K562 (cell line): Measurements from ENCODE around the gene HLA-DOA. TPM values are rescaled to one million over a fixed set of nuclear protein-coding genes. Genes with fewer than 3 reads are reported as not detected.

Source experiments
- ATAC-seq: fragments of 200-7000 bp; cut with Tn5 transposase; 3 replicates; pipeline ENCODE4 v1.9.1; 2020; ENCODE audit warnings: moderate library complexity
- BruUV-seq: library from RNA; stranded (reverse); fragments of 400-500 nt; replicated peaks from 2 replicates; lab custom pipeline; 2021; lab: Mats Ljungman, UMichigan
- CTCF ChIA-PET: fragments of 300-600 bp; formaldehyde crosslinking; extraction: SDS; loops from one replicate; lab custom pipeline; 2021; ENCODE audit warnings: low intra/inter-chr PET ratio; lab: Yijun Ruan, JAX
- POLR2A ChIA-PET: fragments of 300-600, 350-650 bp; sonication (Branson Sonifier 250); formaldehyde crosslinking; extraction: SDS; loops from one replicate; lab custom pipeline; 2021; ENCODE audit warnings: antibody characterized with exemption, inconsistent platforms; lab: Yijun Ruan, JAX
- DNase-seq, 4 experiments: peaks; one replicate each; pipeline versions ENCODE4 v3.0.0 to v3.0.0-alpha.2; 2011 to 2018; ENCODE audit warnings: low spot score in 3 of 4, mixed read lengths in 3 of 4; ENCODE audit errors: extremely low read depth in 1 of 4
- FAIRE-seq: peaks from 2 replicates; lab custom pipeline; 2011; peaks lifted over from hg19 to GRCh38; lab: Jason Lieb, UNC
- H2AFZ ChIP-seq: 2 replicates; pipeline ENCODE4 v1.6.0; 2011; ENCODE audit warnings: low read depth, low read length, control low read depth, inconsistent platforms
- H3K27ac ChIP-seq: fragments of 200-600 bp; 3 replicates; pipeline ENCODE4 v1.8.0; 2011; ENCODE audit warnings: low read depth, mild to moderate bottlenecking, control low read depth, inconsistent platforms, low read length, moderate library complexity, mixed read lengths; ENCODE audit errors: extremely low read depth
- H3K27me3 ChIP-seq, 2 experiments: fragments of 300-600 bp in 1 of 2; 2 replicates in 1 of 2; 3 replicates in 1 of 2; pipeline versions ENCODE4 v1.6.0 to v1.8.0; 2011; ENCODE audit warnings: inconsistent platforms in 2 of 2, low read length in 2 of 2, mild to moderate bottlenecking in 1 of 2, mixed read lengths in 1 of 2, moderate library complexity in 1 of 2; ENCODE audit not compliant: control insufficient read depth in 2 of 2, insufficient read depth in 2 of 2
- H3K36me3 ChIP-seq: fragments of 300-600 bp; 3 replicates; pipeline ENCODE4 v1.8.0; 2011; ENCODE audit warnings: mild to moderate bottlenecking, low read length, inconsistent platforms; ENCODE audit not compliant: control insufficient read depth, insufficient read depth
- H3K4me1 ChIP-seq, 2 experiments: fragments of 200-600 bp in 1 of 2; replicated peaks in 1 of 2; 2 replicates in 1 of 2; 3 replicates in 1 of 2; pipeline versions ENCODE4 v1.5.1 to v1.8.0; 2011; ENCODE audit warnings: inconsistent platforms in 2 of 2, low read length in 2 of 2, mild to moderate bottlenecking in 1 of 2, mixed read lengths in 1 of 2, moderate library complexity in 1 of 2; ENCODE audit not compliant: control insufficient read depth in 2 of 2, insufficient read depth in 2 of 2
- H3K4me2 ChIP-seq: 2 replicates; pipeline ENCODE4 v1.6.1; 2011; ENCODE audit warnings: low read length, control low read depth, inconsistent platforms, mixed read lengths; ENCODE audit not compliant: insufficient read depth
- H3K4me3 ChIP-seq: fragments of 200-600 bp; sonication (generic), shearing (Covaris generic); 2 replicates; pipeline ENCODE4 v1.5.1; 2016; ENCODE audit warnings: control low read depth, inconsistent platforms
- H3K79me2 ChIP-seq: fragments of 200-600 bp; 3 replicates; pipeline ENCODE4 v1.8.0; 2011; ENCODE audit warnings: low read length, inconsistent platforms; ENCODE audit not compliant: control insufficient read depth, insufficient read depth
- H3K9ac ChIP-seq, 2 experiments: 2 replicates each; pipeline versions ENCODE4 v1.6.0 to v1.6.1; 2011; ENCODE audit warnings: low read depth in 2 of 2, low read length in 2 of 2, control low read depth in 1 of 2, inconsistent platforms in 1 of 2, mild to moderate bottlenecking in 1 of 2, mixed read lengths in 1 of 2; ENCODE audit not compliant: insufficient read depth in 1 of 2
- H3K9me1 ChIP-seq: one replicate; pipeline ENCODE4 v1.6.0; 2011; ENCODE audit warnings: inconsistent platforms, mild to moderate bottlenecking, low read length, moderate library complexity; ENCODE audit not compliant: control insufficient read depth, insufficient read depth
- H3K9me3 ChIP-seq: replicated peaks from 2 replicates; pipeline ENCODE4 v1.5.1; 2011; ENCODE audit warnings: low read depth, low read length, inconsistent platforms; ENCODE audit not compliant: control insufficient read depth, insufficient read depth
- H4K20me1 ChIP-seq: replicated peaks from 2 replicates; pipeline ENCODE4 v1.6.1; 2011; ENCODE audit warnings: low read length, inconsistent platforms, mixed read lengths; ENCODE audit not compliant: control insufficient read depth, insufficient read depth
- ARHGAP35 ChIP-seq: fragments of 450-650 bp; IDR thresholded peaks from 2 replicates; pipeline ENCODE4 v1.6.1; 2018; ENCODE audit not compliant: partially characterized antibody
- ELF4 ChIP-seq: fragments of 450-650 bp; formaldehyde crosslinking; IDR thresholded peaks from 2 replicates; pipeline ENCODE4 v1.4.0; 2022; ENCODE audit warnings: missing genetic modification characterization
- HDAC8 ChIP-seq: fragments of 450-650 bp; IDR thresholded peaks from 2 replicates; pipeline ENCODE4 v1.6.1; 2016; ENCODE audit warnings: mild to moderate bottlenecking, missing genetic modification characterization, moderate library complexity, missing compliant biosample characterization
- HMG20B ChIP-seq: fragments of 250-450 bp; sonication (Bioruptor Pico); IDR thresholded peaks from 2 replicates; pipeline ENCODE4 v1.5.0; 2021; ENCODE audit warnings: mild to moderate bottlenecking
- MCM3 ChIP-seq: fragments of 450-650 bp; IDR thresholded peaks from 2 replicates; pipeline ENCODE4 v1.6.1; 2016
- NEUROD1 ChIP-seq: fragments of 150-350 bp; IDR thresholded peaks from 2 replicates; pipeline ENCODE4 v1.6.1; 2014; ENCODE audit warnings: borderline replicate concordance, low read length, low read depth; ENCODE audit not compliant: partially characterized antibody
- NRF1 ChIP-seq, 2 experiments: fragments of 450-650 bp; IDR thresholded peaks in 1 of 2; conservative IDR thresholded peaks in 1 of 2; 2 replicates each; pipeline ENCODE4 v1.6.1; 2014; ENCODE audit warnings: mild to moderate bottlenecking in 2 of 2
- RCOR1 ChIP-seq, 2 experiments: IDR thresholded peaks; 2 replicates each; pipeline ENCODE4 v1.6.1; 2012; ENCODE audit warnings: low read depth in 2 of 2, low read length in 2 of 2, borderline replicate concordance in 1 of 2, improper control_type of control experiment in 1 of 2
- SPI1 ChIP-seq: IDR thresholded peaks from 2 replicates; pipeline ENCODE4 v1.6.1; 2011; ENCODE audit warnings: low read depth, low read length, control low read depth, borderline replicate concordance
- TAL1 ChIP-seq: fragments of 450-650 bp; IDR thresholded peaks from 2 replicates; pipeline ENCODE4 v1.6.1; 2016; ENCODE audit warnings: mild to moderate bottlenecking
- ZNF583 ChIP-seq: fragments of 250-450 bp; sonication (Bioruptor Pico); IDR thresholded peaks from 2 replicates; pipeline ENCODE4 v1.4.0; 2020
- WGBS: fragments of 100-300 bp; shearing (Covaris generic); methylation state at CpG from one replicate; pipeline ENCODE4 v1.1.6; 2016; ENCODE audit warnings: low coverage, mixed read lengths; ENCODE audit not compliant: insufficient coverage; ENCODE audit errors: missing lambda C conversion rate; 5-methylcytosine and 5-hydroxymethylcytosine counted together
- in situ Hi-C: fragments of 300-500 bp; cut with MboI; formaldehyde crosslinking; loops from 4 replicates; pipeline ENCODE4 v1.15.0; 2018; ENCODE audit warnings: inconsistent platforms, mixed read lengths
- intact Hi-C: fragments of 100-400 bp; cut with micrococcal nuclease; formaldehyde crosslinking; loops from 2 replicates; pipeline ENCODE4 v1.14.2; 2022
- polyA plus RNA-seq, 8 experiments: library from polyadenylated mRNA; depleted of rRNA in 4 of 8; stranded (reverse) in 5 of 8; unstranded in 3 of 8; fragments of >200 nt; fragmentation: Nextera tagmentation in 2 of 8; fragmentation: Illumina TruSeq in 1 of 8; extraction: Ambion mirVana in 2 of 8; extraction: Trizol in 1 of 8; gene quantifications; 2 replicates each; pipeline versions ENCODE4 v1.2.1 to v1.2.3, GENCODE V29; 2011 to 2014; ENCODE audit warnings: inconsistent platforms in 1 of 8, missing spikeins in 1 of 8
- total RNA-seq, 7 experiments: library from RNA; depleted of rRNA in 6 of 7; stranded (reverse); fragments of >200 nt in 6 of 7; fragmentation: Illumina TruSeq in 2 of 7; extraction: Trizol in 2 of 7; gene quantifications; 2 replicates each; pipeline versions ENCODE4 v1.2.1 to v1.2.3, GENCODE V29; 2011 to 2021; ENCODE audit warnings: low replicate concordance in 1 of 7
- TF ChIP-seq, protein P1 (sequence below): fragments of 450-650 bp; formaldehyde crosslinking; IDR thresholded peaks from 2 replicates; pipeline ENCODE4 v1.4.0; 2020; ENCODE audit warnings: mild to moderate bottlenecking, mixed read lengths
- TF ChIP-seq, protein P2 (sequence below): fragments of 250-450 bp; sonication (Bioruptor Pico); IDR thresholded peaks from 2 replicates; pipeline ENCODE4 v1.5.0; 2021; ENCODE audit warnings: mild to moderate bottlenecking, borderline replicate concordance
- TF ChIP-seq, protein P3 (sequence below): fragments of 250-450 bp; sonication (Bioruptor Pico); IDR thresholded peaks from 2 replicates; pipeline ENCODE4 v1.5.0; 2021

The HLA-DOA gene
- total and polyA plus RNA-seq, 9 of the 15 experiments (the other 6 are each of a cell fraction or from before 2014, with no cell fraction given) = 0.07 TPM; not detected in 8

DNA sequence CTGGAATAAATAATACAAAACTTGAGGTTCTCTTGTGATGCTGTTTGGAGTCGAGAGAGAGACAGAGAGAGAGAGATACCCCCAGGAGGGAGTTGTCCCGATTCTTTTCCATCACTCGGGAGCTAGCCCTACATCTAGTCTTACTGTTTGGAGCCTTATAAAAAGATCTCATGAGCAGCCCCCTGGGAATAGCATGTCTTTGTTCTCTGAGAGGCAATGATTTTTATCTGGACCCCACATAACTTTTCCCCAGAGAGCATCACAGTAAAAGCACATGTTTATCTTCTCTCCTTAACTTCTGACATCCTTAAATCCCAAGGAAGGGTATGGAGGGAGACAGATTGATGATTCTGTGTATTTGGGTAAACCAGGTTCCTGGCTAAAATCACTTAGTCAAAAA lies 20.9 kb upstream of the HLA-DOA start:
- no peak overlapping the region for H3K4me3 ChIP-seq
- no peaks in the 10 kb centered on the region for H4K20me1 ChIP-seq
- intact Hi-C loops (no loop called here), in situ Hi-C loops (no loop called here)
- H3K27ac ChIP-seq = no peak overlapping the region
- no TSS peak for BruUV-seq
- no peak overlapping the region for H3K9ac ChIP-seq
- DNase-seq (no peak), ATAC-seq (no peak), FAIRE-seq (peak; percentile 32)
- WGBS = 3% methylated on average over 3 of the region's 3 CpGs
- no peak overlapping the region for H2AFZ ChIP-seq
- no peaks in the 10 kb centered on the region for H3K4me1 ChIP-seq
- H3K36me3 ChIP-seq = no peaks in the 10 kb centered on the region
- H3K79me2 ChIP-seq = no peaks in the 10 kb centered on the region
- ChIA-PET POLR2A (interaction anchor here (0.8 kb wide), 1 partner anchor 197 kb away, joined by 3 read pairs; no protein-coding TSS in a partner anchor), CTCF (no interaction called here)
- TF ChIP-seq HDAC8 (tag) = no peak
- TF ChIP-seq ELF4 (CRISPR knock-in tag) = no peak
- TF ChIP-seq, protein P1, sequence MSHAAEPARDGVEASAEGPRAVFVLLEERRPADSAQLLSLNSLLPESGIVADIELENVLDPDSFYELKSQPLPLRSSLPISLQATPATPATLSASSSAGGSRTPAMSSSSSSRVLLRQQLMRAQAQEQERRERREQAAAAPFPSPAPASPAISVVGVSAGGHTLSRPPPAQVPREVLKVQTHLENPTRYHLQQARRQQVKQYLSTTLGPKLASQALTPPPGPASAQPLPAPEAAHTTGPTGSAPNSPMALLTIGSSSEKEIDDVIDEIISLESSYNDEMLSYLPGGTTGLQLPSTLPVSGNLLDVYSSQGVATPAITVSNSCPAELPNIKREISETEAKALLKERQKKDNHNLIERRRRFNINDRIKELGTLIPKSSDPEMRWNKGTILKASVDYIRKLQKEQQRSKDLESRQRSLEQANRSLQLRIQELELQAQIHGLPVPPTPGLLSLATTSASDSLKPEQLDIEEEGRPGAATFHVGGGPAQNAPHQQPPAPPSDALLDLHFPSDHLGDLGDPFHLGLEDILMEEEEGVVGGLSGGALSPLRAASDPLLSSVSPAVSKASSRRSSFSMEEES (CRISPR knock-in tag) = no peak
- no peak for TF ChIP-seq ZNF583 (CRISPR knock-in tag)
- TF ChIP-seq, protein P2, sequence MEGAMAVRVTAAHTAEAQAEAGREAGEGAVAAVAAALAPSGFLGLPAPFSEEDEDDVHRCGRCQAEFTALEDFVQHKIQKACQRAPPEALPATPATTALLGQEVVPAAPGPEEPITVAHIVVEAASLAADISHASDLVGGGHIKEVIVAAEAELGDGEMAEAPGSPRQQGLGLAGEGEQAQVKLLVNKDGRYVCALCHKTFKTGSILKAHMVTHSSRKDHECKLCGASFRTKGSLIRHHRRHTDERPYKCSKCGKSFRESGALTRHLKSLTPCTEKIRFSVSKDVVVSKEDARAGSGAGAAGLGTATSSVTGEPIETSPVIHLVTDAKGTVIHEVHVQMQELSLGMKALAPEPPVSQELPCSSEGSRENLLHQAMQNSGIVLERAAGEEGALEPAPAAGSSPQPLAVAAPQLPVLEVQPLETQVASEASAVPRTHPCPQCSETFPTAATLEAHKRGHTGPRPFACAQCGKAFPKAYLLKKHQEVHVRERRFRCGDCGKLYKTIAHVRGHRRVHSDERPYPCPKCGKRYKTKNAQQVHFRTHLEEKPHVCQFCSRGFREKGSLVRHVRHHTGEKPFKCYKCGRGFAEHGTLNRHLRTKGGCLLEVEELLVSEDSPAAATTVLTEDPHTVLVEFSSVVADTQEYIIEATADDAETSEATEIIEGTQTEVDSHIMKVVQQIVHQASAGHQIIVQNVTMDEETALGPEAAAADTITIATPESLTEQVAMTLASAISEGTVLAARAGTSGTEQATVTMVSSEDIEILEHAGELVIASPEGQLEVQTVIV (CRISPR knock-in tag) = no peak
- TF ChIP-seq RCOR1 (IDR thresholded peaks at IDR 0.05; ENCODE audit: borderline replicate concordance in 1 of 2, low read depth in 2 of 2, low read length in 2 of 2) = no peak
- TF ChIP-seq TAL1 = no peak
- TF ChIP-seq SPI1 = no peak
- TF ChIP-seq, protein P3, sequence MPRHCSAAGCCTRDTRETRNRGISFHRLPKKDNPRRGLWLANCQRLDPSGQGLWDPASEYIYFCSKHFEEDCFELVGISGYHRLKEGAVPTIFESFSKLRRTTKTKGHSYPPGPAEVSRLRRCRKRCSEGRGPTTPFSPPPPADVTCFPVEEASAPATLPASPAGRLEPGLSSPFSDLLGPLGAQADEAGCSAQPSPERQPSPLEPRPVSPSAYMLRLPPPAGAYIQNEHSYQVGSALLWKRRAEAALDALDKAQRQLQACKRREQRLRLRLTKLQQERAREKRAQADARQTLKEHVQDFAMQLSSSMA (CRISPR knock-in tag) = no peak
- TF ChIP-seq NEUROD1 = no peak
- no peak for TF ChIP-seq MCM3
- no peak for TF ChIP-seq NRF1 (conservative IDR thresholded peaks at IDR 0.05 in 1 of 2, IDR thresholded peaks at IDR 0.05 in 1 of 2)
- no peak for TF ChIP-seq HMG20B (CRISPR knock-in tag)
- TF ChIP-seq ARHGAP35 = no peak
- H3K9me1 ChIP-seq = no peaks in the 10 kb centered on the region
- no peak overlapping the region for H3K4me2 ChIP-seq
- H3K27me3 ChIP-seq = no peaks in the 10 kb centered on the region; a peak in 1 of 5 replicates
- H3K9me3 ChIP-seq = 0 out of 2 replicates have a peak, but pooled peaks cover 1% of the 10 kb centered on the region
